K562 (cell line): Measurements from ENCODE around the gene PRDX6. TPM values are rescaled to one million over a fixed set of nuclear protein-coding genes. Genes with fewer than 3 reads are reported as not detected.

Source experiments
- ATF2 ChIP-seq: sonication (generic); formaldehyde crosslinking; IDR thresholded peaks from 2 replicates; pipeline ENCODE4 v1.8.1; 2022; ENCODE audit warnings: missing genetic modification reagents
- DLX4 ChIP-seq: fragments of 250-450 bp; sonication (Bioruptor Pico); IDR thresholded peaks from 2 replicates; pipeline ENCODE4 v1.6.1; 2021; ENCODE audit warnings: mild to moderate bottlenecking
- DNMT1 ChIP-seq: fragments of 450-650 bp; IDR thresholded peaks from 2 replicates; pipeline ENCODE4 v1.6.1; 2016; ENCODE audit warnings: antibody characterized with exemption, mild to moderate bottlenecking
- E4F1 ChIP-seq: fragments of 250-450 bp; sonication (Bioruptor Pico); IDR thresholded peaks from 2 replicates; pipeline ENCODE4 v1.5.0; 2021; ENCODE audit warnings: mild to moderate bottlenecking, borderline replicate concordance
- FOXO4 ChIP-seq: fragments of 450-650 bp; formaldehyde crosslinking; IDR thresholded peaks from 2 replicates; pipeline ENCODE4 v1.4.0; 2020; ENCODE audit warnings: mild to moderate bottlenecking, moderate library complexity
- HOXB6 ChIP-seq: fragments of 250-450 bp; sonication (Bioruptor Pico); IDR thresholded peaks from 2 replicates; pipeline ENCODE4 v1.5.1; 2022; ENCODE audit warnings: mild to moderate bottlenecking, borderline replicate concordance
- SIX5 ChIP-seq, 2 experiments: IDR thresholded peaks; 2 replicates each; pipeline ENCODE4 v1.6.1; 2011; ENCODE audit warnings: low read length in 2 of 2, borderline replicate concordance in 1 of 2, low read depth in 1 of 2, mild to moderate bottlenecking in 1 of 2, moderate library complexity in 1 of 2; ENCODE audit not compliant: insufficient read depth in 1 of 2
- SMAD3 ChIP-seq: fragments of 450-650 bp; formaldehyde crosslinking; conservative IDR thresholded peaks from 2 replicates; pipeline ENCODE4 v1.4.0; 2020; ENCODE audit warnings: mild to moderate bottlenecking
- TSHZ1 ChIP-seq: fragments of 250-450 bp; sonication (Bioruptor Pico); IDR thresholded peaks from 2 replicates; pipeline ENCODE4 v1.4.0; 2020; ENCODE audit warnings: mild to moderate bottlenecking, moderate library complexity
- ZNF165 ChIP-seq: fragments of 250-450 bp; sonication (Bioruptor Pico); IDR thresholded peaks from 2 replicates; pipeline ENCODE4 v1.4.0; 2020; ENCODE audit warnings: borderline replicate concordance
- ZNF224 ChIP-seq: sonication (generic); formaldehyde crosslinking; IDR thresholded peaks from 2 replicates; pipeline ENCODE4 v1.8.0; 2022; ENCODE audit warnings: mild to moderate bottlenecking, missing genetic modification reagents
- ZNF263 ChIP-seq: sonication (generic); formaldehyde crosslinking; IDR thresholded peaks from 2 replicates; pipeline ENCODE4 v1.8.0; 2022; ENCODE audit warnings: mild to moderate bottlenecking, missing genetic modification reagents, borderline replicate concordance
- ZNF695 ChIP-seq: fragments of 450-650 bp; formaldehyde crosslinking; IDR thresholded peaks from 2 replicates; pipeline ENCODE4 v1.4.0; 2020; ENCODE audit warnings: mild to moderate bottlenecking, moderate library complexity
- polyA plus RNA-seq, 8 experiments: library from polyadenylated mRNA; depleted of rRNA in 4 of 8; stranded (reverse) in 5 of 8; unstranded in 3 of 8; fragments of >200 nt; fragmentation: Nextera tagmentation in 2 of 8; fragmentation: Illumina TruSeq in 1 of 8; extraction: Ambion mirVana in 2 of 8; extraction: Trizol in 1 of 8; gene quantifications; 2 replicates each; pipeline versions ENCODE4 v1.2.1 to v1.2.3, GENCODE V29; 2011 to 2014; ENCODE audit warnings: inconsistent platforms in 1 of 8, missing spikeins in 1 of 8
- total RNA-seq, 7 experiments: library from RNA; depleted of rRNA in 6 of 7; stranded (reverse); fragments of >200 nt in 6 of 7; fragmentation: Illumina TruSeq in 2 of 7; extraction: Trizol in 2 of 7; gene quantifications; 2 replicates each; pipeline versions ENCODE4 v1.2.1 to v1.2.3, GENCODE V29; 2011 to 2021; ENCODE audit warnings: low replicate concordance in 1 of 7
- TF ChIP-seq, protein P1 (sequence below): fragments of 250-450 bp; sonication (Bioruptor Pico); IDR thresholded peaks from 2 replicates; pipeline ENCODE4 v1.8.0; 2021; ENCODE audit warnings: moderate library complexity, mild to moderate bottlenecking, inconsistent platforms

Gene PRDX6
- total and polyA plus RNA-seq, 9 of the 15 experiments (the other 6 are each of a cell fraction or from before 2014, with no cell fraction given), result 277 to 1,082 (median 610) TPM

- TF ChIP-seq FOXO4 (no peak), HOXB6 (no peak), SMAD3 (no peak), ZNF165 (CRISPR knock-in tag) (no peak), DNMT1 (no peak), DLX4 (CRISPR knock-in tag) (no peak), ZNF263 (CRISPR knock-in tag) (no peak; the same call in 1 of the 2 replicates), ATF2 (CRISPR knock-in tag) (no peak), ZNF695 (CRISPR knock-in tag) (no peak), TSHZ1 (CRISPR knock-in tag) (no peak), E4F1 (CRISPR knock-in tag) (no peak), SIX5 (IDR thresholded peaks at IDR 0.05; ENCODE audit: borderline replicate concordance in 1 of 2, insufficient read depth in 1 of 2, low read depth in 1 of 2, low read length in 2 of 2) (no peak), ZNF224 (CRISPR knock-in tag) (no peak)
- TF ChIP-seq, protein P1, sequence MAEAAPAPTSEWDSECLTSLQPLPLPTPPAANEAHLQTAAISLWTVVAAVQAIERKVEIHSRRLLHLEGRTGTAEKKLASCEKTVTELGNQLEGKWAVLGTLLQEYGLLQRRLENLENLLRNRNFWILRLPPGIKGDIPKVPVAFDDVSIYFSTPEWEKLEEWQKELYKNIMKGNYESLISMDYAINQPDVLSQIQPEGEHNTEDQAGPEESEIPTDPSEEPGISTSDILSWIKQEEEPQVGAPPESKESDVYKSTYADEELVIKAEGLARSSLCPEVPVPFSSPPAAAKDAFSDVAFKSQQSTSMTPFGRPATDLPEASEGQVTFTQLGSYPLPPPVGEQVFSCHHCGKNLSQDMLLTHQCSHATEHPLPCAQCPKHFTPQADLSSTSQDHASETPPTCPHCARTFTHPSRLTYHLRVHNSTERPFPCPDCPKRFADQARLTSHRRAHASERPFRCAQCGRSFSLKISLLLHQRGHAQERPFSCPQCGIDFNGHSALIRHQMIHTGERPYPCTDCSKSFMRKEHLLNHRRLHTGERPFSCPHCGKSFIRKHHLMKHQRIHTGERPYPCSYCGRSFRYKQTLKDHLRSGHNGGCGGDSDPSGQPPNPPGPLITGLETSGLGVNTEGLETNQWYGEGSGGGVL (CRISPR knock-in tag), result no peak
These were observed at the start of gene PRDX6 (continued) for GRCh38 chr1:173477286-173478093.
